ENCODE results near the gene SLC6A18.

- TF ChIP-seq POLR2A (IDR thresholded peaks at IDR 0.05; ENCODE audit: low read depth, low read length) (no peak), EGR1 (IDR thresholded peaks at IDR 0.05; ENCODE audit: borderline replicate concordance in 1 of 2, low read depth in 2 of 2, low read length in 2 of 2) (no peak), RAD21 (IDR thresholded peaks at IDR 0.05; ENCODE audit: insufficient read depth, low read depth, low read length) (no peak), TARDBP (IDR thresholded peaks at IDR 0.05; ENCODE audit: borderline replicate concordance) (no peak), BACH1 (IDR thresholded peaks at IDR 0.05; ENCODE audit: borderline replicate concordance) (no peak), CTCF (IDR thresholded peaks at IDR 0.05 in 2 of 3, conservative IDR thresholded peaks at IDR 0.05 in 1 of 3; ENCODE audit: control insufficient read depth in 2 of 3, extremely low read depth in 1 of 3, insufficient read depth in 1 of 3, low read depth in 3 of 3, low read length in 3 of 3) (no peak), SIN3A (IDR thresholded peaks at IDR 0.05; ENCODE audit: low read depth, low read length) (no peak), CREB1 (IDR thresholded peaks at IDR 0.05; ENCODE audit: low read depth) (no peak), CBX5 (IDR thresholded peaks at IDR 0.05; ENCODE audit: low read depth) (no peak)
Observed at GRCh38 chr5:1262381-1262780, 37.2 kb downstream of the SLC6A18 start.
